Type B pancreatic cell (in vitro differentiated cells): ENCODE results near the gene ARPC5L. TPM values are rescaled to one million over a fixed set of nuclear protein-coding genes. Genes with fewer than 3 reads are reported as not detected.
A peak's percentile ranks its signal among the peaks of the same experiment; 100 is the strongest.
"Not testable (repeated sequence)": the region's sequence is repeated elsewhere in the genome, so short reads cannot be mapped to it uniquely, and the experiment has no call there.

Experiments used
- DNase-seq: peaks from one replicate; pipeline ENCODE4 v3.0.0; 2021; ENCODE audit warnings: mixed read lengths; ENCODE audit not compliant: unreplicated experiment; ENCODE audit errors: extremely low spot score
- H3K27ac Mint-ChIP-seq: 2 replicates; pipeline ENCODE4 v1.8.0; 2021; ENCODE audit warnings: mild to moderate bottlenecking, mixed read lengths
- H3K27me3 Mint-ChIP-seq: 2 replicates; pipeline ENCODE4 v1.8.0; 2021; ENCODE audit warnings: mixed read lengths
- H3K36me3 Mint-ChIP-seq: 2 replicates; pipeline ENCODE4 v1.8.0; 2021; ENCODE audit warnings: mixed read lengths
- H3K4me1 Mint-ChIP-seq: one replicate; pipeline ENCODE4 v1.8.0; 2021; ENCODE audit warnings: mixed read lengths; ENCODE audit not compliant: unreplicated experiment
- H3K4me3 Mint-ChIP-seq: 2 replicates; pipeline ENCODE4 v1.8.0; 2021; ENCODE audit warnings: mild to moderate bottlenecking, mixed read lengths
- H3K9me3 Mint-ChIP-seq: 2 replicates; pipeline ENCODE4 v1.8.0; 2021; ENCODE audit warnings: mixed read lengths
- CTCF ChIP-seq: fragments of 200-600 bp; sonication (generic); conservative IDR thresholded peaks from 2 replicates; pipeline ENCODE4 v1.5.0; 2021; ENCODE audit warnings: antibody characterized with exemption, mild to moderate bottlenecking
- total RNA-seq: library from RNA; stranded (reverse); gene quantifications from 2 replicates; pipeline ENCODE4 v1.2.1, GENCODE V29; 2021; ENCODE audit warnings: low replicate concordance

The ARPC5L gene
- total RNA-seq, 1 donor from 2014 or later, result 37.9 TPM

GRCh38 chr9:124830593-124830992, 31.3 kb upstream of the ARPC5L start:
- Mint-ChIP-seq H3K4me3 (no peak overlapping the region), H3K9me3 (no peaks in the 10 kb centered on the region), H3K36me3 (no peaks in the 10 kb centered on the region), H3K4me1 (peaks cover 13% of the 10 kb centered on the region), H3K27me3 (no peaks in the 10 kb centered on the region), H3K27ac (no peak overlapping the region)
- no peak for DNase-seq
- no peak for TF ChIP-seq CTCF

- H3K36me3 Mint-ChIP-seq, result no peaks in the 10 kb centered on the region
- no peak for TF ChIP-seq CTCF
- H3K27me3 Mint-ChIP-seq, result no peaks in the 10 kb centered on the region
- DNase-seq, result no peak
- no peak overlapping the region for H3K4me3 Mint-ChIP-seq
- peaks cover 16% of the 10 kb centered on the region for H3K4me1 Mint-ChIP-seq
- no peak overlapping the region for H3K27ac Mint-ChIP-seq
- no peaks in the 10 kb centered on the region for H3K9me3 Mint-ChIP-seq
Observed at GRCh38 chr9:124831642-124832364, 30.1 kb upstream of the ARPC5L start.

- TF ChIP-seq CTCF, result no peak
- no peaks in the 10 kb centered on the region for H3K36me3 Mint-ChIP-seq
- no peaks in the 10 kb centered on the region for H3K27me3 Mint-ChIP-seq
- peaks cover 16% of the 10 kb centered on the region for H3K4me1 Mint-ChIP-seq
- no peak for DNase-seq
- H3K4me3 Mint-ChIP-seq, result no peak overlapping the region
- peak overlapping the region; percentile 82 for H3K27ac Mint-ChIP-seq
- no peaks in the 10 kb centered on the region for H3K9me3 Mint-ChIP-seq
Observed at GRCh38 chr9:124834591-124834990, 27.3 kb upstream of the ARPC5L start.

- DNase-seq, result no peak
Observed at GRCh38 chr9:124835026-124835557, 26.8 kb upstream of the ARPC5L start.

GRCh38 chr9:124838132-124838531, 23.8 kb upstream of the ARPC5L start:
- H3K9me3 Mint-ChIP-seq, H3K36me3 Mint-ChIP-seq, DNase-seq, H3K27ac Mint-ChIP-seq, H3K27me3 Mint-ChIP-seq, H3K4me3 Mint-ChIP-seq: not testable (repeated sequence)
- H3K4me1 Mint-ChIP-seq, result peaks cover 16% of the 10 kb centered on the region

More at GRCh38 chr9:124835026-124835557, 26.8 kb upstream of the ARPC5L start:
- TF ChIP-seq CTCF, result no peak
- peak overlapping the region; percentile 82 for H3K27ac Mint-ChIP-seq
- H3K9me3 Mint-ChIP-seq, result no peaks in the 10 kb centered on the region
- H3K4me1 Mint-ChIP-seq, result peaks cover 16% of the 10 kb centered on the region
- H3K36me3 Mint-ChIP-seq, result no peaks in the 10 kb centered on the region
- no peak overlapping the region for H3K4me3 Mint-ChIP-seq
- H3K27me3 Mint-ChIP-seq, result no peaks in the 10 kb centered on the region

- H3K4me3 Mint-ChIP-seq, DNase-seq, H3K9me3 Mint-ChIP-seq, H3K36me3 Mint-ChIP-seq, H3K27ac Mint-ChIP-seq, H3K27me3 Mint-ChIP-seq: not testable (repeated sequence)
- H3K4me1 Mint-ChIP-seq, result peaks cover 16% of the 10 kb centered on the region
Observed at GRCh38 chr9:124838567-124839275, 23.2 kb upstream of the ARPC5L start.
